ENCODE data around the gene DPP6. TPM values are rescaled to one million over a fixed set of nuclear protein-coding genes. Genes with fewer than 3 reads are reported as not detected.

DPP6 gene
- total RNA-seq, 4 donors from 2014 or later, result 1.5 to 2.9 TPM; not detected in 2

DNA sequence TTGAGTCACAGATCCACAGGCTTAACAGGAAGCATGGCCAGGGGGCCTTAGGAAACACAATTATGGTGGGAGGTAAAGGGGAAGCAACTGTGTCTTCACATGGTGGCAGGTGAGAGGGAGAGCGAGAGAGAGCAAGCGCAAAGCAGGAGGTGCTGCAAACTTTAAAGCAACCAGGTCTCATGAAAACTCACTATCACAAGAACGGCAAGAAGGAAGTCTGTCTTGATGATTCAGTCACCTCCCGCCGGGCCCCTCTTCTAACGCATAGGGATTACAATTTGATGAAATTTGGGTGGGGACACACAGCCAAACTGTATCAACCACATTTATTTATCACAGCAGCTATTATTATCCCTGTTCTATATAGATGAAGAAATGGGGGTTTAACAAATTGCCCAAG lies 201.6 kb downstream of the DPP6 start:
- Histone ChIP-seq H3K4me3 (no peak overlapping the region), H3K27ac (no peak overlapping the region), H3K4me1 (no peaks in the 10 kb centered on the region), H3K27me3 (no peaks in the 10 kb centered on the region), H3K9me3 (no peaks in the 10 kb centered on the region), H3K36me3 (no peaks in the 10 kb centered on the region)
- DNase-seq, result no peak
- TF ChIP-seq, protein P1, sequence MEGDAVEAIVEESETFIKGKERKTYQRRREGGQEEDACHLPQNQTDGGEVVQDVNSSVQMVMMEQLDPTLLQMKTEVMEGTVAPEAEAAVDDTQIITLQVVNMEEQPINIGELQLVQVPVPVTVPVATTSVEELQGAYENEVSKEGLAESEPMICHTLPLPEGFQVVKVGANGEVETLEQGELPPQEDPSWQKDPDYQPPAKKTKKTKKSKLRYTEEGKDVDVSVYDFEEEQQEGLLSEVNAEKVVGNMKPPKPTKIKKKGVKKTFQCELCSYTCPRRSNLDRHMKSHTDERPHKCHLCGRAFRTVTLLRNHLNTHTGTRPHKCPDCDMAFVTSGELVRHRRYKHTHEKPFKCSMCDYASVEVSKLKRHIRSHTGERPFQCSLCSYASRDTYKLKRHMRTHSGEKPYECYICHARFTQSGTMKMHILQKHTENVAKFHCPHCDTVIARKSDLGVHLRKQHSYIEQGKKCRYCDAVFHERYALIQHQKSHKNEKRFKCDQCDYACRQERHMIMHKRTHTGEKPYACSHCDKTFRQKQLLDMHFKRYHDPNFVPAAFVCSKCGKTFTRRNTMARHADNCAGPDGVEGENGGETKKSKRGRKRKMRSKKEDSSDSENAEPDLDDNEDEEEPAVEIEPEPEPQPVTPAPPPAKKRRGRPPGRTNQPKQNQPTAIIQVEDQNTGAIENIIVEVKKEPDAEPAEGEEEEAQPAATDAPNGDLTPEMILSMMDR (IDR thresholded peaks at IDR 0.05), result no peak
- no peak for TF ChIP-seq POLR2A (IDR thresholded peaks at IDR 0.05)

DNA sequence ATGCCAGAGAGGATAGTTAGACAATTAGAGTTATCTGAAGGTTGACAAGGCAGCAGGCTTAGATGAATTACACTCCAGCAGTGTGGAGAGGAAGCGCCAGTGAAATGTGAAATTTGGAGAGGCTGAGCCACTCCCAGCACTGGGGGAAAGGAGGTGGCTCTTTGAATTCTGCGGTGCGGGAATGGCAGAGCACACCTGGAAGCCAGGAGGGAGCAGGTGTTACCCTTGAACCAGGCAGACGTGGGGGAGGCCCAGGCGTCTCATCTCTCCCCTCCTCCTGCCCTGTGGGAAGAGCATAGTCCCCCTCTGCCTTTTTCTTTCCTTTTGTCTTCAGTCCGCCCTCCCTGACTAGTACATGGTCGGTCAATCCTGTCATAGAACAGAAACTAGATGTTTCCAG lies 203.1 kb downstream of the DPP6 start:
- no peaks in the 10 kb centered on the region for H3K4me1 ChIP-seq
- H3K9me3 ChIP-seq, result no peaks in the 10 kb centered on the region
- TF ChIP-seq, protein P1 (IDR thresholded peaks at IDR 0.05), result no peak
- no peak for TF ChIP-seq POLR2A (IDR thresholded peaks at IDR 0.05)
- no peak overlapping the region for H3K4me3 ChIP-seq
- no peaks in the 10 kb centered on the region for H3K27me3 ChIP-seq
- no peak overlapping the region for H3K27ac ChIP-seq
- no peak for DNase-seq
- H3K36me3 ChIP-seq, result no peaks in the 10 kb centered on the region

GRCh38 chr7:154256150-154256549 lies 204.0 kb downstream of the DPP6 start:
- Histone ChIP-seq H3K27ac (no peak overlapping the region), H3K9me3 (no peaks in the 10 kb centered on the region), H3K27me3 (no peaks in the 10 kb centered on the region), H3K4me3 (no peak overlapping the region), H3K36me3 (no peaks in the 10 kb centered on the region), H3K4me1 (no peaks in the 10 kb centered on the region)
- no peak for DNase-seq
- no peak for TF ChIP-seq POLR2A (IDR thresholded peaks at IDR 0.05)
- TF ChIP-seq, protein P1 (IDR thresholded peaks at IDR 0.05), result no peak

DNA sequence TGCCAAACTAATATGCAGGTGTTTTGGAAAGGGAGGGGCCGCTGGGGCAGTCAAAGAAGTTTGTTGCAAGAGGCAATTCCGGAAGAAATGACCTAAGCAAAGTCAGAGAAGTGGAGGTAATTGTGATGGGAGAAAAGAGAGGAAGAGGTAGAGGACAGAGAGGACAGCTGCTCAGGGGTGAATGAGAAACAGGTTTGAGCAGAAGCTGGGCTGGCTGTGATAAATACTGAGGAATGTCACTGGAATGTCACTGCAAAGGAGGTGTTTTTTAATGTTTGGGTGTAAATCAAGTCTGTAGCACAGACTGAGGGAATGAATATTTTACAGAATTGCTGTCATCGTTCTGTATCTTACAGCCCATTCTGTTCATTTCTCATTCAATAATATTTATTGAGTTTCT lies 207.2 kb downstream of the DPP6 start:
- no peak for DNase-seq
- H3K9me3 ChIP-seq, result no peaks in the 10 kb centered on the region
- H3K4me3 ChIP-seq, result no peak overlapping the region
- no peaks in the 10 kb centered on the region for H3K36me3 ChIP-seq
- no peaks in the 10 kb centered on the region for H3K27me3 ChIP-seq
- TF ChIP-seq POLR2A (IDR thresholded peaks at IDR 0.05), result no peak
- TF ChIP-seq, protein P1 (IDR thresholded peaks at IDR 0.05), result no peak
- H3K4me1 ChIP-seq, result no peaks in the 10 kb centered on the region
- H3K27ac ChIP-seq, result no peak overlapping the region

- no peak overlapping the region for H3K27ac ChIP-seq
- no peaks in the 10 kb centered on the region for H3K36me3 ChIP-seq
- DNase-seq, result no peak
- no peaks in the 10 kb centered on the region for H3K27me3 ChIP-seq
- TF ChIP-seq, protein P1 (IDR thresholded peaks at IDR 0.05), result no peak
- no peak for TF ChIP-seq POLR2A (IDR thresholded peaks at IDR 0.05)
- H3K4me1 ChIP-seq, result no peaks in the 10 kb centered on the region
- H3K4me3 ChIP-seq, result no peak overlapping the region
- no peaks in the 10 kb centered on the region for H3K9me3 ChIP-seq
Observed at GRCh38 chr7:154287356-154287755, 235.2 kb downstream of the DPP6 start.

- no peak overlapping the region for H3K4me3 ChIP-seq
- H3K9me3 ChIP-seq, result no peaks in the 10 kb centered on the region
- no peaks in the 10 kb centered on the region for H3K27me3 ChIP-seq
- no peak for DNase-seq
- H3K4me1 ChIP-seq, result no peaks in the 10 kb centered on the region
- TF ChIP-seq POLR2A (IDR thresholded peaks at IDR 0.05), result no peak
- TF ChIP-seq, protein P1 (IDR thresholded peaks at IDR 0.05), result no peak
- H3K27ac ChIP-seq, result no peak overlapping the region
- no peaks in the 10 kb centered on the region for H3K36me3 ChIP-seq
Observed at GRCh38 chr7:154289119-154289518, 236.9 kb downstream of the DPP6 start.

All from Peyer's patch (tissue), 4 donors.